HUES6 (cell line): ENCODE data around the gene AKAP14.
"Not testable (repeated sequence)": the region's sequence is repeated elsewhere in the genome, so short reads cannot be mapped to it uniquely, and the experiment has no call there.

Experiments
- H3K27ac ChIP-seq: 2 replicates; pipeline ENCODE4 v1.7.0; 2013; ENCODE audit warnings: low read depth, mild to moderate bottlenecking, low read length, inconsistent platforms
- H3K27me3 ChIP-seq: 2 replicates; pipeline ENCODE4 v1.6.1; 2013; ENCODE audit warnings: low read length; ENCODE audit not compliant: control insufficient read depth, insufficient read depth
- H3K36me3 ChIP-seq: 2 replicates; pipeline ENCODE4 v1.6.1; 2013; ENCODE audit warnings: low read length; ENCODE audit not compliant: control insufficient read depth, insufficient read depth
- H3K4me1 ChIP-seq: 2 replicates; pipeline ENCODE4 v1.6.1; 2013; ENCODE audit warnings: low read length; ENCODE audit not compliant: control insufficient read depth, insufficient read depth
- H3K4me3 ChIP-seq: 2 replicates; pipeline ENCODE4 v1.5.1; 2013; ENCODE audit warnings: low read depth, low read length
- H3K9ac ChIP-seq: one replicate; pipeline ENCODE4 v1.6.1; 2013; ENCODE audit warnings: mild to moderate bottlenecking, low read length
- H3K9me3 ChIP-seq: 2 replicates; pipeline ENCODE4 v1.6.1; 2013; ENCODE audit warnings: low read depth, low read length; ENCODE audit not compliant: control insufficient read depth, insufficient read depth

The AKAP14 gene

GRCh38 chrX:119885554-119886428 is 9.9 kb upstream of the AKAP14 start:
- no peak overlapping the region for H3K27ac ChIP-seq
- H3K36me3 ChIP-seq = no peaks in the 10 kb centered on the region
- H3K9me3 ChIP-seq = peaks cover 11% of the 10 kb centered on the region; the same call in 1 of the 2 replicates
- H3K4me1 ChIP-seq = no peaks in the 10 kb centered on the region
- H3K4me3 ChIP-seq = no peak overlapping the region; the same call in 1 of the 2 replicates
- H3K27me3 ChIP-seq = no peaks in the 10 kb centered on the region
- no peak overlapping the region for H3K9ac ChIP-seq

GRCh38 chrX:119887721-119888425 is 7.8 kb upstream of the AKAP14 start:
- Histone ChIP-seq H3K4me1 (peaks cover 4% of the 10 kb centered on the region; the same call in 1 of the 2 replicates), H3K27me3 (no peaks in the 10 kb centered on the region), H3K9me3 (peaks cover 11% of the 10 kb centered on the region; the same call in 1 of the 2 replicates), H3K4me3 (peak overlapping the region; percentile 52), H3K27ac (no peak overlapping the region), H3K9ac (no peak overlapping the region), H3K36me3 (no peaks in the 10 kb centered on the region)

- H3K27ac ChIP-seq, H3K4me1 ChIP-seq, H3K27me3 ChIP-seq, H3K36me3 ChIP-seq, H3K9ac ChIP-seq, H3K4me3 ChIP-seq: not testable (repeated sequence)
- peaks cover 11% of the 10 kb centered on the region; the same call in 1 of the 2 replicates for H3K9me3 ChIP-seq
These were observed 5.1 kb upstream of the AKAP14 start for GRCh38 chrX:119890626-119891025.

GRCh38 chrX:119891961-119892692 is 3.6 kb upstream of the AKAP14 start:
- not testable (repeated sequence) for H3K27ac ChIP-seq, H3K36me3 ChIP-seq, H3K4me3 ChIP-seq, H3K9ac ChIP-seq, H3K27me3 ChIP-seq, H3K4me1 ChIP-seq, H3K9me3 ChIP-seq

GRCh38 chrX:119899125-119899524 is 3.4 kb downstream of the AKAP14 start:
- Histone ChIP-seq H3K9me3 (peaks cover 2% of the 10 kb centered on the region; the same call in 1 of the 2 replicates), H3K4me3 (no peak overlapping the region), H3K4me1 (peaks cover 6% of the 10 kb centered on the region; the same call in 1 of the 2 replicates), H3K9ac (no peak overlapping the region), H3K27ac (no peak overlapping the region), H3K27me3 (no peaks in the 10 kb centered on the region), H3K36me3 (no peaks in the 10 kb centered on the region)

GRCh38 chrX:119900976-119901375 is 5.3 kb downstream of the AKAP14 start:
- H3K36me3 ChIP-seq = no peaks in the 10 kb centered on the region
- no peak overlapping the region for H3K27ac ChIP-seq
- no peak overlapping the region for H3K4me3 ChIP-seq
- H3K9me3 ChIP-seq = peaks cover 2% of the 10 kb centered on the region; the same call in 1 of the 2 replicates
- H3K9ac ChIP-seq = no peak overlapping the region
- peaks cover 2% of the 10 kb centered on the region; the same call in 1 of the 2 replicates for H3K4me1 ChIP-seq
- no peaks in the 10 kb centered on the region for H3K27me3 ChIP-seq

- Histone ChIP-seq H3K27ac (no peak overlapping the region), H3K27me3 (no peaks in the 10 kb centered on the region), H3K36me3 (no peaks in the 10 kb centered on the region), H3K4me1 (no peaks in the 10 kb centered on the region), H3K9me3 (peaks cover 2% of the 10 kb centered on the region; the same call in 1 of the 2 replicates), H3K9ac (no peak overlapping the region), H3K4me3 (no peak overlapping the region)
These were observed 20.6 kb downstream of the AKAP14 start for GRCh38 chrX:119916310-119916709.

- H3K27me3 ChIP-seq = no peaks in the 10 kb centered on the region
- H3K27ac ChIP-seq = no peak overlapping the region
- no peaks in the 10 kb centered on the region for H3K4me1 ChIP-seq
- no peak overlapping the region for H3K9ac ChIP-seq
- peaks cover 2% of the 10 kb centered on the region; the same call in 1 of the 2 replicates for H3K9me3 ChIP-seq
- H3K4me3 ChIP-seq = no peak overlapping the region
- H3K36me3 ChIP-seq = no peaks in the 10 kb centered on the region
These were observed 22.2 kb downstream of the AKAP14 start for GRCh38 chrX:119917877-119918276.

GRCh38 chrX:119919835-119920585 is 24.3 kb downstream of the AKAP14 start:
- Histone ChIP-seq H3K9me3 (no peaks in the 10 kb centered on the region; the same call in 1 of the 2 replicates), H3K36me3 (peaks cover 4% of the 10 kb centered on the region; the same call in 1 of the 2 replicates), H3K27ac (no peak overlapping the region), H3K4me3 (no peak overlapping the region), H3K9ac (no peak overlapping the region), H3K4me1 (no peaks in the 10 kb centered on the region), H3K27me3 (no peaks in the 10 kb centered on the region)

GRCh38 chrX:119922391-119922790 is 26.7 kb downstream of the AKAP14 start:
- H3K36me3 ChIP-seq = peaks cover 11% of the 10 kb centered on the region; the same call in 1 of the 2 replicates
- H3K4me1 ChIP-seq, H3K27me3 ChIP-seq, H3K4me3 ChIP-seq, H3K9ac ChIP-seq, H3K27ac ChIP-seq, H3K9me3 ChIP-seq: not testable (repeated sequence)
